ENCODE measurements around the gene CARS1. TPM values are rescaled to one million over a fixed set of nuclear protein-coding genes. Genes with fewer than 3 reads are reported as not detected.

Gene CARS1
- total RNA-seq, 1 experiment from 2014 or later: 42.6 TPM

- no peak for DNase-seq (ENCODE audit: low read depth)
Observed at GRCh38 chr11:3009481-3009880, 47.7 kb downstream of the CARS1 start.

GRCh38 chr11:3008746-3009336 is 48.4 kb downstream of the CARS1 start:
- no peak for DNase-seq (ENCODE audit: low read depth)

GRCh38 chr11:3007404-3008010 is 49.7 kb downstream of the CARS1 start:
- no peak for DNase-seq (ENCODE audit: low read depth)

- no peak for DNase-seq (ENCODE audit: low read depth)
Observed at GRCh38 chr11:3006505-3007260, 50.5 kb downstream of the CARS1 start.

- no peak for DNase-seq (ENCODE audit: low read depth)
Observed at GRCh38 chr11:3004481-3004880, 52.7 kb downstream of the CARS1 start.

GRCh38 chr11:3003396-3004231 is 53.6 kb downstream of the CARS1 start:
- no peak for DNase-seq (ENCODE audit: low read depth)

- no peak for DNase-seq (ENCODE audit: low read depth)
Observed at GRCh38 chr11:3002871-3003270, 54.4 kb downstream of the CARS1 start.

- DNase-seq (ENCODE audit: low read depth): no peak
Observed at GRCh38 chr11:3002351-3002861, 54.8 kb downstream of the CARS1 start.

GRCh38 chr11:3001496-3001895 is 55.7 kb downstream of the CARS1 start:
- DNase-seq (ENCODE audit: low read depth): no peak

GRCh38 chr11:3000032-3000961 is 56.9 kb downstream of the CARS1 start:
- DNase-seq (ENCODE audit: low read depth): no peak

- no peak for DNase-seq (ENCODE audit: low read depth)
Observed at GRCh38 chr11:2999464-2999998, 57.7 kb downstream of the CARS1 start.

- no peak for DNase-seq (ENCODE audit: low read depth)
Observed at GRCh38 chr11:2998073-2998850, 59.0 kb downstream of the CARS1 start.

- DNase-seq (ENCODE audit: low read depth): no peak
Observed at GRCh38 chr11:2997406-2997805, 59.8 kb downstream of the CARS1 start.

GRCh38 chr11:2996976-2997375 is 60.2 kb downstream of the CARS1 start:
- DNase-seq (ENCODE audit: low read depth): no peak

GRCh38 chr11:2995893-2996554 is 61.2 kb downstream of the CARS1 start:
- no peak for DNase-seq (ENCODE audit: low read depth)

GRCh38 chr11:2995031-2995561 is 62.1 kb downstream of the CARS1 start:
- no peak for DNase-seq (ENCODE audit: low read depth)

GRCh38 chr11:2994336-2994730 is 62.9 kb downstream of the CARS1 start:
- no peak for DNase-seq (ENCODE audit: low read depth)

GRCh38 chr11:2992997-2993325 is 64.3 kb downstream of the CARS1 start:
- DNase-seq (ENCODE audit: low read depth): no peak

All from Daoy (cell line).